Right lobe of liver (tissue), 4 donors: ENCODE data around the gene PHYKPL.

ENCODE experiments used
- CTCF ChIP-seq, 4 donors: fragments of 200-600 bp in 3 of 4; fragments of 450-650 bp in 1 of 4; IDR thresholded peaks; one replicate each; pipeline versions ENCODE4 v1.5.1 to v1.8.0; 2016 to 2022; ENCODE audit warnings: antibody characterized with exemption in 4 of 4, mild to moderate bottlenecking in 2 of 4
- POLR2A ChIP-seq: fragments of 450-650 bp; IDR thresholded peaks from one replicate; pipeline ENCODE4 v1.6.1; 2017; ENCODE audit warnings: antibody characterized with exemption, mild to moderate bottlenecking
- donor health status: DM: no; HTN: no; CAD: no.
- donor health status: DM: no; HTN: no; CAD: no.
- donor health status: DM: no; HTN: yes; CAD: no.

GRCh38 chr5:178257650-178258049, 25.0 kb upstream of the PHYKPL start:
- no peak for TF ChIP-seq CTCF (IDR thresholded peaks at IDR 0.05)
- no peak for TF ChIP-seq POLR2A
